GM19351 (cell line): ENCODE results near the gene MIF4GD.
"Not testable (repeated sequence)": the region's sequence is repeated elsewhere in the genome, so short reads cannot be mapped to it uniquely, and the experiment has no call there.

Experiments used
- ATAC-seq: cut with Tn5 transposase; IDR thresholded peaks from one replicate; pipeline ENCODE4 v1.9.1; 2021; ENCODE audit warnings: mild to moderate bottlenecking, moderate library complexity; ENCODE audit not compliant: unreplicated experiment

The MIF4GD gene

DNA sequence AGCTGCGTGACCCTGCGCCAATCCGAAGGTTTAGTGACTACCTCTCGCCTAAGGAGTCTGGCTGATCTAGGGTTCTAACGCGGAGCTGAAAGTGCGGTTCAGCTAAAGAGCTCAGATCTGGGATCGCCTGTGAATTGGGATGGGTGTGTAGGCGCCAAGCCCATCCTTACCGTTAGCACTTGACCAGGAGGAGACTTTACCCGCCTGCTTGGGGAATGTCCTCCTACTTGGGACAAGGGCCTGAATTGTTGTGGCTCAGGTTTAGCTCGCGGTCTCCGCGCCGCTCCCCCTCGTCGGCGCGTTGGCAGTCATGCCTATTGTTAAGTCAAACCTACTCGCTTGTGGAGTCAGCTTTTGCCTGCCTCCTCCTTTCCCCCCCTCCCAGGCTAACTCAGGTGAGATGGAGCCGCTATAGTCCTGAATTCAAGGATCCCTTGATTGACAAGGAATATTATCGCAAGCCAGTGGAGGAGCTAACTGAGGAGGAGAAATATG, 8.9 kb downstream of the MIF4GD start:
- ATAC-seq = no peak

DNA sequence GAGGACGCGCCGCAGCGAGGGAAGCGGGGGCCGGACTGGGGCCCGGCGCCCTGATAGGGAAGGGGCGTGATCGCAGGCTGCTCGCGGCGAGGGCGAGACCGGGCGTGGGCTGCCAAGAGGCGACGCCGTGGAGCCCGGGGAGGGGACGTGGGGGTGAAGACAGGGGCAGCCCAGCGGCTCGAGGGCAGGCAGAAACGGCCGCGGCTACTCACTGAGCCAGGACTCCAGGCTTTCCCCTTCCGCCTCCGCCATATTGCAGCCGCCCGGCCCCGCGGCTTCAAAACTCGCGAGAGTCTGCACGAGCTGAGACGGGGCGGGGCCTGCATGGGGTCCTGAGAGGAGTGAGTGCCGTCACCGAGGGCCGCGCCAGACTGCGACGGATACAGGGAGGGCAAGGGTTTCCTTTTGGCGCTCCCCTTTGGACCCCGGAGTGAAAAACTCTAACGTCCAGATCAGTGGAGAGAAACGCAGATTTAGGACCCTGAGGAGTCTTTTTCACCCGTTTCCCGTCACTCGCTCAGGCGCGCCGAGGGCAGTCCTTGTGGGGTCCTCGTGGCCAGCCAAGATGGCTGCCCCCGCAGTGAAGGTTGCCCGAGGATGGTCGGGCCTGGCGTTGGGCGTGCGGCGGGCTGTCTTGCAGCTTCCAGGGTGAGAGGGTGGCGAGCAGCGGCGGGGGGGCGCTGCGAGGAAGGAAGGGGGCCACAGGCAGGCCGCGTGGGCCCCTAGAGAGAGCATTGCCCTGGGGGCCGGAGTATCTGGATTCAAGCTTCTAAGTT, 9.5 kb downstream of the MIF4GD start, which contains the start of the genes GGA3 and MRPS7:
Gene GGA3 (minus strand): TSS at position 271 of the 776 bp plus-strand sequence. CDS start 19 bp downstream, at position 252.
Gene MRPS7 (plus strand): TSS at position 544 of the 776 bp plus-strand sequence. CDS start 22 bp downstream, at position 566.
- ATAC-seq = peak; percentile 92

DNA sequence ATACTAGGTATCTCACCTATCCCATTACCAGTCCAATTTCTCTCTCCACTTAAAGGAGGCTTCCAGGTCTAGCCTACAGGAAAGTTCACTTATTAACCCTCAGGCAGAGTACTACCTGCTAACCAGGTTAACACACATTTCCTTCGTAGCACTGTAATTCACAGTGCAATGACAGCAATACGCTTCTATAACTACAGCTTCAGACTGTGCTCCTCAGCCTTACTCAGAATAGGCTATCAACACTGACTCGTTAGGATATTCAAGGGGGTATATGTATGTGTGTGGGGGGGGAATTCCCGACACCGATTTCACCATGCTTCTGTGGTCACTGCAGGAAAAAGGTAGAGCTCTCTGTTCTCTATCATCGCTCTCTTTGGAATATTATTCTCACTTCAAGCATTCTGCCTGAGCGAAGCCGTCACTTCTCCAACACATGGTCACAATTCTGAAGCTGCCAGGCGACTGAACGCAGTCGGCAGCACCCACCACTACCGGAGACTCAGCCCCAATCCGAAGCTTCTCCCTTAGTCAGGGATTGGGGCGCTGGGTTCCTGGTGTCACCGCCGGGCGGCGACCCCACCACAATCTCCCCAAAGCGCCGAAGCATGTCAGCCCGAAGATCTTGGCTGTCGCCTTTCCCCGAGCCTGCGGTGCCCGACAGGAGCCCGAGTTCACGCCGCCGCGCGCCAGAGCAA, 10.2 kb downstream of the MIF4GD start:
- ATAC-seq = peak; percentile 19

DNA sequence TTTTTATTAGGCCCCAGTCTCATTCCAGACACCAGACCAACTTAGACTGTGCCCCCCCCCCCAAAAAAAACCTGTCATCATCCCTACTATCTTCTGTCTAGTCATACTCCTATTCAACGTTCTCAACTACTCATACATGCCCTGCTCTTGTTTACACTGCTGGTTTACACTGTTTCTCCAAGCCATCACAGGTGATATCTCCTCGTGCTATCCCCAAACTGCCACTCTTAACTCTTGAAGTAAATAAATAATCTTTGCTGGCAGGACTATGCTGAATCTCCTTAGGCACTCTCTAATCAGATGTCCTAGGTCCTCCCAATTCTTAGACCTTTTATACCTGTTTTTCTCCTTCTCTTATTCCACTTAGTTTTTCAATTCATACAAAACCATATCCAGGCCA, 13.8 kb downstream of the MIF4GD start:
- ATAC-seq = not testable (repeated sequence)

GRCh38 chr17:75255954-75256698, 14.9 kb downstream of the MIF4GD start:
- not testable (repeated sequence) for ATAC-seq

GRCh38 chr17:75252039-75252816, 18.8 kb downstream of the MIF4GD start:
- no peak for ATAC-seq

DNA sequence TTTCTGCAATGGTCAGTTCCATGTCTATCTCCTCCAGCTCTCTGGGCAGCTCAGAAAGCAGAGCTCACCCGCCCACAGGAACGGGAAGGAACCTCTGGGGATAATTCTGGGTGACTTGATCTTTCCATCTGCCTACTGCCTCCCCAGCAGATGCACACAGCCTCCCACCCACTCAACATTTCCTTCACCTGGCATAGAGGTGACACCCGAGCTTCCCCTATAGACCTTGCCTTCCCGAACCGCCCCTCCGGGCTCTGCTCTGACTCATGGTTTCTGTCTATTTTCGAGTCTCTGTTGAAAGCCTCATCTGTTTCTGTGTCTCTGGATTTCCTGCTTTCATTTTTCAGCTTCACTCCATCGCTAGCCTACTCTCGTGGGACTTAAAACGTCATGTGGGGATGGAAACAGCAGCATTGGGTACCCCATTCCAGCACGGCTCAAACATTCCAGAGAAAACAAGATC, 21.0 kb downstream of the MIF4GD start:
- ATAC-seq = peak; percentile 91

GRCh38 chr17:75249564-75249963, 21.5 kb downstream of the MIF4GD start:
- ATAC-seq = no peak

DNA sequence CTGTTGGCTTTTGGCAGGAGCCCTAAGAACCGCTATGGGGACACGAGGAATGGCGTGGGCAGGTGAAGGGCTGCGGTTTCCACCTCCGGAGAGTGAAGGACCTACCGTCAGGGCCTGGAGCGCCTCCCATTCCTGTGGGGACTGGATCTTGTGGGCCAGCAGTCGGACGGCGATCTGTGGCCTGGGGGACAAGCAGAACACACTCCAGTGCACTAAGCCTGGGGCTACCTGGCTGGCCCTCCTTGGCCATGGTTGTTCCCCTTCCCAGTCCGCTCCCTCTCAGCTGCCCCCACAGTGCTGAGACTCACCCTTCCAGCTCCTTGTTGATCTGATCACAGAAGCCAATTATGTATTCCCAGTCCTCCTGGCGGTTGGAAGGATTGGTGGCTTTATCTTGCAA, 24.6 kb downstream of the MIF4GD start:
- no peak for ATAC-seq

GRCh38 chr17:75245011-75245410, 26.0 kb downstream of the MIF4GD start:
- no peak for ATAC-seq

GRCh38 chr17:75244133-75244866, 26.7 kb downstream of the MIF4GD start:
- ATAC-seq = no peak

- ATAC-seq = no peak
Measured at GRCh38 chr17:75242461-75243042, 28.5 kb downstream of the MIF4GD start.

DNA sequence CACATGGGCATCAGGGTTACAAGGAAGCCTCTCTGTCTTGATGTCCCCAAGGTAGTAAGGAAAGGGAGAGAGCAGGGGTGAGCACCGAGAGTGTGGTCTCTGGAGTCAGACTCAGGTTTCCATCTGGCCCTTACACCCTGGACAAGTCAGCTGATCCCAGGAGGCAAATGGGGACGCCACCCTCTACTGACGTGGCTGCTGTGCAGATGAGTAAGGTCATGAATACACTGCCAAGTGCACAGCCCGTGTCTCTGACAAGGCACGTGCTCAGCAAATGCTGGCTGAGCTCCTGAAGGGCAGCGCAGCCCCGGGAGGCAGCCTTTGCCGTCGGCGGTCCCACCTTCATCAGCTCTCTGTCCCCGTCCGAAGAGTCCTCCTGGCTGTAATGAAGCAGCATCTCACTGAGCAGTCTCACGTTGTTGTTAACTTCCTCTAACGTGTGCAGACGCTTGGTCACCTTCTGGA, 29.0 kb downstream of the MIF4GD start:
- ATAC-seq = no peak

DNA sequence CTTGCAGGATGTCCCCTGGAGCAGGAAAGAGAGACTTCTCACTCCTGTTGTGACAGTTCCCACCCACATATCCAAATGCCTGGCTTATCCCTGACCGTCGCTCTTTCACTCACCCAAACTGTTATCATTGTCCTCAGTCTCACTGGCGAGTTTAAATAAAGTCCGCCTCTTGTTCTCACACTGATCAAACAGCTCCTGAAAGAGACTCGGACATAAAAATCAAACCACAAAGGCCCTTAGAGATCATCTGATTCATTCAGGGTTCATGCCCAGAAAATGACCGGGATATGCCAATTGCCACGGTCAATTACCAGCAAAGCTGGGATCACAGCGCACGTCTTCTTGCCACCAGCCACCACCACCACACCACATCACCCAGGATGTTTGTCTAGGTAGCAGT, 29.5 kb downstream of the MIF4GD start:
- ATAC-seq = no peak

DNA sequence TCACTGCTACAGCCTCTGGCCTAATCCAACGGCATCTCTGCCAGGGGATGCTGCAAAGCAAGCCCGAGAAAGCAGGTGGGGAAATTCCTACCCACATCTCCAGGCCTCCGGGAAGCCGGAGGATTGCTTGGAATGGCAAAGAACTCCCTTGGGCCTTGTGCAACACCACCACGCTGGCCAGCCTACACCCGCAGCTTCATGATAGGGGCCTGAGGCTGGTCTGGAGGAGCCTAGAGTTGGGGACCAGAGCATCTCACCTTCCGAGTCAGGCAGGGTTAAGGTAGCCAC, 29.9 kb downstream of the MIF4GD start:
- ATAC-seq = no peak

DNA sequence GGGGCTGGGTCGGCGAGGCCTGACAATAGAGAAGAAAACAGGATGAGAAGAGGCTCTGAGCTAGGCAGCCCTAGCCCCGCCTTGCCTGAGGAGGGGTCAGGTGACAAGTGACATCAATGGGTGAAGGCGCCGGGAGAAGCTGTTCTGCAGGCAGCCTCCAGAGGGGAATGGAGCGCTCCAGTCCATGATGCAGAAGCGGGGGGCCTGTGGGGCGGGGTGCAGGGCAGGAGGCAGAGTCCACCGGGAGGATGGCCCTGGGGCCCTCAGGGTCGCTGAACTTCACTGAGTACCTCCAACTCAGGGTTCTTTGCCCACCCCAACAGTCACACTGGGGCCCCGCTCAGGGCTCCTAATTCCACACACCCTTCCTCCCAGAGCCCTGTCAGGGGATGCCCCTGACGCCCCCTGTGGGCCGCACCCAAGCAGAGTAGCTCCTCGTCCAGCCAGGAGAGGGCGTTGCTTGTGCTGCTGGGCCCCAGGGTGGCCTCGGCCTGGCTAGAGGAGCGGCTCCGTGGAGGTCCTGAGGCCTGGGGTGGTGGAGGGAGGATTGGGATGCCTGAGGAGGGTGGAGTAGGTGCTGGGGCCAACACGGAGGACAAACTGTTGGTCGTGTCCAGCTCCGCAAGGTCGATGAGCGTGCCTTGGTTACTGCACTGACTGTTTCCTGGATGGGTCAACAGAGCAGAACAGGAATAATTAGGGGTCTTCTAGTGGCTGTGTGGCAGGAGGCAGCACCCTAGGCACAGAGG, 30.5 kb downstream of the MIF4GD start:
- ATAC-seq = no peak

GRCh38 chr17:75239778-75240393, 31.1 kb downstream of the MIF4GD start:
- ATAC-seq = no peak

GRCh38 chr17:75239214-75239613, 31.8 kb downstream of the MIF4GD start:
- no peak for ATAC-seq
